ENCODE measurements around the gene NPAS2.

NPAS2 gene

DNA sequence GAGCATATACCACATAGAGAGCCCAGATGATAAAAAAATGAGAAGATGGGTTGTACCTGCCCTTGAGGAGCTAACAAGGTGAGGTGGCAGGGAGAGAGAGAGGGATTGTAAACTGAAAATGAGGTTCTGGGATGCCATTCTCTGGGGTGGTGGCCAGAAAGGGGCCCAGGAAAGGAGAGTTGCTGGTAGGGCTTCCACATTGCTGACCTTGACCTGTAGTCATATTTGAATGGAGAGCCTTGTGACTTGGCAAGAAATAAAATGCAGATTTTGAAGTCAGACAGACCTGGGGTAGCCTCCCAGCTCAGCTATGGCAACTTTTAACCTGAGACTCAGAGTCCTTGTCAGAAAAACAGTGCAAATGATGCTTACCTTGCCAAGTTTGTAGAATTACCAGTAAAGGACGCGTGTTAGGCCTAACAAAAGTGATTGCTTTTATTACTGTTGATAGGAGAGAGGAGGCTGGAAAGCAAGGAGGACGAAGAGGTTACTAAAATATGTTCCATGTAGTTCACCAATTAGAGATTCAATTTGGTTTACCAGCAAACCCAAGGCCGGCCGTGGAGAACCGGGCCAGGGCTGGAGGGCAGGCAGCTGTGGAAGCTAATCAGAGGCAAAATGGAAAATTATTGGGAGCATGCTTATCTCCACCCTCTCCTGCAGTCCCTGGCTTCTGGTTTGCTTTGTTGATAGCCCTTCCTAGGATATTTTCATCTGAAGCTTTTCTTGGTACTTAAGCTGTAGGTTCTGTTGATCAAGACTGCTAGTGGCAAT is 3.9 kb downstream of the NPAS2 start:
- no peak for DNase-seq

DNA sequence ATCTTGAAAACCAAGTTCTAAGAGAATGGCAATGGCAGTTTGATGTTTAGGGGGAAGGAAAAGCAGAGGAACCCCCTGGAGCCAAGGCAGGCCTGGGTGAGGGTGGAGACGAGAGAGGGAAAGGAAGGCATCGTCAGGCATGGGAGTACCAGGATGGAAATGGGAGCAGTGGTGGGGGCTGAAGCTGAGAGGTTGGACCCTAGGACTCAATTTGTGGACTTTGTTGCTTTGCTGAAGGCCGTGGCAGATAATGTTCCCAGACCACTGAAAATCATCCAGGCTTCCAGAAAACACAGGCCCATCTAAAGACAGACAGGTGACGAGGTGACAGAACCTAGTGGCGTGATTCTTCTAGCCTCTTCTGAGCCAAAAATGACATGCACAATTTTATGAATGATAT is 4.9 kb downstream of the NPAS2 start:
- DNase-seq = no peak

DNA sequence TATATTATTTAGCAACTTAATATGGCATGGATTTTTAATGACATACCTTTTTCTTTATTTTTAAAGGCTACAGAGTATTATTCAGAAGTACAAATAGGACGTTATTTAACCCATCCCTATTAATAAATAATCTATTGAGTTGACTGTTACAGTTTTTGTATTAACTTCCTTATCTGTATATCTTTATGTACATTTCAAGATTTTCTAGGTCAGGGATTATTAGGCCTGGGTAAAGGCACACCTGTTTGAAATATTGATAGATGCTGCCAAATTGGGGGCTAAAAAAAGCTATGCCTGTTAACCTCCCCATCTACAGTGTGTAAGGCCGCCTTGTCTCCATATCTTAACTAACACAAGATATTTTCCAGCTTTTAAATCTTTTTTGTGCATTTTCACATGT is 6.6 kb downstream of the NPAS2 start:
- no peak for DNase-seq

DNA sequence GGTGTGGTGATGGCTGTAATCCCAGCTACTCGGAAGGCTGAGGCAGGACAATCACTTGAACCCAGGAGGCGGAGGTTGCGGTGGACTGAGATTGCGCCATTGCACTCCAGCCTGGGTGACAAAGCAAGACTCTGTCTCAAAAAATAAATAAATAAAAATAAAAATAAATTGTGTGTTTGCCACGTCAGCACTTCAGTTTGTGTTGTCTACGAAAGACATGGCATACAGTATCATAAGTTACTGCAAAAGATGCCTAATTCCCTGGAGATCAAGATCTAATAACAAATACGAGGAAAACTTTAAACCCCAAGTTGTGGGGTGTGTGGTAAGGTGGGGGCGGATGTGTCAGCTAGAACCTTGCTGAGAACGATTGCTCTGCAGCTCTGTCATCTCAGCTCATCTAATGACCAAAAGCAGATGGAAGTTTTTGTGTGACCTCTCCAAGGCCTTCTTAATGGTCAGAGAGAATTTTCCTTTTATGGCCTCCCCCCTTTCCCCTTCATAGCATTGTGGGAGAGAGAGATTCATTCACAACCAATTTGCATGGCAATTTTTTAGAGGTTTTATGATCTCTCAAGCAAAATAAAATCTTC is 11.3 kb downstream of the NPAS2 start:
- DNase-seq = no peak

DNA sequence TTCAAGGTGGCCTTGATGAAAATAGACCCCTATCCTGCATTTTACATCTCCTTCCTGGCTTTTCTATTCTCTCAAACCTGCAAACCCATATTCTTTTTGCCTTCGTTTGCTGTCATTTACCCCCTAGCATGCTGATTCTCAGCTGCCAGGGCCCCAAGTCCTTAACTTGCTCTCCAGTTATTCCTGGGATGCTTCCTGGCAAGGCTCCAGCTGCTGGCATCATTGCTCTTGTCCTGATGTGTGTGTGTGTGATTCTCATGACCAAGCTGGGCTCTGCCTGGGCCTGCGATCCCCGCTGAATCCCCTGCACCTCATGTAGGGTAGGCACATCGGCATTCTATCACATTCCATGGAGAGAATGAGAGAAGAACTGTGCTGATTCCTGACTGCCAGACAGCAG is 11.9 kb downstream of the NPAS2 start:
- no peak for DNase-seq

DNA sequence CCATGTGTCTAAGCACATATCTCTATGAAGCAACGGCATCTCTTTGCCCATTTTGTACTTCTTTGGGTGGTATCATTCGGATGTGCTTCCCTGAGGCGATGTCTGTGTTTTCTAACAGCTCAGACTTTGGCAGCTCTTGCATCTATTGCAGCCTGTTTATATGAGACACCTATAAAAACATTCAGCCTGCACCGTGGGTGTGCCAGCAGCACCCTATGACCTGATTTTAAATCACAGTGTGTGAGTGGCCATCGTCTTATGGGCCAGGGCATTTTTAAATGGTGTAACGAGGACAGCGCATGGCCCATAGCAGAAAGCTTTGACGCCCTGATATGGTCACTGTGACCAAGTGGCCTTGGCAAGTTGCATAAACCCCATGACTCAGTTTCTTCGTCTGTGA is 12.9 kb downstream of the NPAS2 start:
- DNase-seq = no peak

DNA sequence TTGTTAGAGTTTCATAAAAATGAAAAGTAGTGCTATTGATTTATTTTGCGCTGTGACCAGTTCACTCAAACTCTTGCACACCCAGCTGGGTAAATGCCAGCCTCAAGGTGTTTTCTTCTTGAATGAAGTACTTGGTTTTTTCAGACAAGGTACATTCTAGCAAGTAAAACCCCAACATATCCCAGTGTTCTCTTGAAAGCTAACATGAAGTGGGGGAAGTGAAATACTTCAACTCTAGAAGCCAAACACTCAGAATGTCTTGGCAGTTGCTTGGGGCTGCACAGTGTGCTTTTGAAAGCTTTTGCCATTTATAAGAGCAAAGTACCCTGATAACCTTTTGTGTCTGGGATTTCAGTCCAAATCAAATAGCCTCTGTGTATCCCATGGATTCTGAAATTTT is 13.4 kb downstream of the NPAS2 start:
- no peak for DNase-seq

DNA sequence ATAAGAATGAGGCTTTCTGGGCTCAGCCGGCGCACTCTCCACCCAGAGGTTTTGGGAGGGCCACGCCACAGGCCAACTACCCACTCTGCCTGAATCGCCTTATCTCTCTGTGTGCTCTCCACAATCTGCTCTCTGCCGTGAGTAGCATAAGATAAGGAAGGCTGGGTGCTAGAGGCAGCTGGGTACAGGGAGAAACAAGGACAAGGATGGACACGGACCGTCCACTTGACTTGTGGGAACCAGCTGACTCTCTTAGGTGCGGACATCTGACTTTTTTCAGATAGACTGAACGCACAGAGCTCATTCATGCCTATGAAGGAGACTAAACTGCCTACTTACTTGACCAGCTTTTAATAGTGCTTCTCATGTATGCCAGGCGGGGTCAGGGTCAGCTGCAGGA is 14.3 kb downstream of the NPAS2 start:
- DNase-seq = no peak

DNA sequence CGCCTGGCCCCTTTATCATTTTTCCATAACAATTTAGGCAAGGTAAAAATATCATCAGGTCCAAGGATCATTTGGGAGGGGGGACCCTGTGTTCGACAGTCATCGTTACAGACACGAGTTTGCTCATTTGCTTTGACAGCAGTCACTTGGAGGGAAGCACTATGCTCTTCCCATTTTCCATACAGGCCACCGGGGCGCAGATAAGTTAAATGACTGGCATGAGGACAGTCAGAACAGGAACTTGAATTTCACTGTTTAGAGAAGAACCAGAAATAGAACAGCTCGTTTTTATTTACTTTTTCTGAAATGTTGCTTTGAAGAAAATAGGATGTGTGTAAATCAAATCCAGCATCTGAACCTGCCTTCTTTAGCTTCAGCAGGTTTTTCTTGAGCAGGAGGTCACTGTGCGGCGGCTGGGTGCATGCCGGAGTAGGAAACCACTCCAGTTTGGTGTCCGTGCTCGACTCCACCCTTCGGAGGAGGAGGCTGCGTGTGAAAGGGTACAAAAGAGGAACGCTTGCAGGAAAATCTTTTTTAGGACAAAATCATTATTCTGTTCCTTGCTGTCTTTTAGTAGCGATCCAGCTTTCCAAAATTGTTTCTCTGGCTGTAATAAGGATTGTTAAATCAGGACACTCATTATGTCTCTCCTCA is 15.2 kb downstream of the NPAS2 start:
- no peak for DNase-seq

DNA sequence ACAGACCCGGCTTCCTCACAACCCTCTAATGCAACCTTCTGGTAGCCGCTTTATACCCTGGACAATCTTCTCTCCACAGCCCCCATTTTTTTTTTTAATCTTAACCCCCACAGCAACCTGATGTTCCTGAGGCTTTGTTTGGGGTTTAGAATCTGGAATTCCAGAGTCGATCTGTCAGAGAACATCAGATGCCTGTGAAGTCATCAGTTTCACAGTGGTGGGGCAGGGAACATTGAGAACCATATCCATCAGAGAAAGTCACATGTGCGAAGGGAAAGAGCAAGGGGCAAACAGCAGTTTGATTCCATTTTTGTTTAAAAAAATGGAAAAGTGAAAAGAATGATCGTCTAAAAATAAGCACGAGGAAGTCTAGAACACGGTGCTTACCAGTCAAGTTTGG is 20.6 kb downstream of the NPAS2 start:
- no peak for DNase-seq

DNA sequence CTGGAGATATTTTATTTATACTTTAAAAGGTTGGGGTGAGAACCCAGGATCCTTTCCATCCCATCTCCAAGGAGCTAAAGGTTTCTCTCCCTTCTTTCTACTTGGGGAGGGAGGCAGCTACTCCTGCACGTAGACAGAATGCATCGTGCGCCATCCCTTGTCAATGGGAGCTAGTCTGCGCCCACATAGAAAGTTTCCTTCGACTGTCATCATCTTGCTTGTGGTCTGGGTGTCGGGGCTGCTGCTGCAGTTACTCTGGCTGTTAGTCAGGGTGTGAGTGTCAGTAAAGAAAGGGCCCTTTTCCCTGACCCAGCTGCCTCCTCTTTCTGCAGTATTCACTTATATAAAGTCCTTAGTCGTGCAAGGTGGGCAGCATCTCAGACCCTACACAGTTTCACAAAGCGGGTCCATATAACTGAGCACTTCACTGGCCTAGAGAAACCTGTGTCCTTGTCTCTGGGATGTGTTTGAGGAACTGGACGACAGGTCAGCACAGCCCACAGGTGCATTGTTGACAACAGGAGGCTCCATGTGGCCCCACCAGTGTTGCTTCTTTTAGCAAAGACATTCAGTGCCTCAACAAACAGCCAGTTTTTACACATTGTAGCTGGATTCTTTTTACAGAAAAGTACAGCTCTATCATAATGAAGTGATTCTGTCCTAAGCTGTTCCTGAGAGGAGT is 22.4 kb downstream of the NPAS2 start:
- no peak for DNase-seq

DNA sequence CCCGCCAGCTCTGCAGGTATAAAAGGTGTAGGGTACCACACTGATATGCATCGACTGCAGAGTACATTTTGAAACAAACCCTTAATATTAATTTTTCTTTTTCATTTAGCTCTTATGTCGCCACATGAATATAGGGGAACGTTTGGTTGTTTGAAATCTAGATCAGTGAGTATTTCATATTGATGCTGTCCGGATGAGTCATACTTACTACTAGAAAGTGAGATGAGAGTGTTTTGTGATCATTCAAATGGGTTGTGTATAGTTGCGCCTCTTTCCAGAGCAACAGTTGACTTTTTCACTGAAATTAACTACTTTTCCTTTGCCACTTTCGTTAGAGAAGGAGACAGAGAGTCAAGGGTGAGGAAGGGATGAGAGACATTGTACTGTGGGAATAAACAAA is 24.6 kb downstream of the NPAS2 start:
- DNase-seq = no peak

DNA sequence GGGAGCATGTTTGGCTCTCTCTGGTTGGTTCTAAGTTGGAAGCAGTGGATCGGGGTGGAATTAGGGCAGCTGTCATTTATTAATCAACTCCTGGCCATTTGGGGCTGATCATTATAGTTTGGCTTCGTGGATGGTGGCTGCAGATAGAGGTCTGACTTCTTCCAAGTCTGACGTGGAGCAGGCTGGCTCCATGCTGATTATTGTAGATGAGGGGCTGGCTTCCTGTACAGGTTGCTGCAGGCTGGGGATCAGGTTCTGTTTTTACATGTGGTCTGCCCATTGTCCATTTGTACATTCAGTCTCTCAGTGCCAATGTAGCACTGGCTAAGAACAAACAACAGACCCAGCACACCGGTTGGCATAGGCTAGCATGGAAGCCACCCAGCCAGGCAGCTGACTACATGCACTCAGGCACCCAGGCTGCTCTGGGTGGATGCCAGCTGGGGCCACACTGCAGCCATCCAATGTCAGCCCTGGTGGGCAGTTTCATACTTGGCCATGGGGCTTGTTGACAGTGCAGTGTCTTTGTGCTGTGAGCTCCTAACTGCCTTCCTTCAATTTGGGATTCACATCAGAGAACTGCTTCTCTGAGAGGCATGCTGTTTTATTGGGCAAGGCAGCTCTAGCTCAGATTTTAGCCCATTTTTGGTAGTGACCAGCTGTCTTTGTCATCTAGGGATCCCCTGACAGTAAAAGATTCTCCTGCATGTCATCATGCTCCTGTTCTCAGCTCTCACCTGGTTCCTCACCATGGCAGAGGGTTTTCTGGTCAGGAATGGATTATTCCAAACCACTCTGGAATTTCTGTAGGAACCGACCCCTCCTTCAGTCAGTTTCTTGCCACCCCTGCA is 25.4 kb downstream of the NPAS2 start:
- DNase-seq = no peak

DNA sequence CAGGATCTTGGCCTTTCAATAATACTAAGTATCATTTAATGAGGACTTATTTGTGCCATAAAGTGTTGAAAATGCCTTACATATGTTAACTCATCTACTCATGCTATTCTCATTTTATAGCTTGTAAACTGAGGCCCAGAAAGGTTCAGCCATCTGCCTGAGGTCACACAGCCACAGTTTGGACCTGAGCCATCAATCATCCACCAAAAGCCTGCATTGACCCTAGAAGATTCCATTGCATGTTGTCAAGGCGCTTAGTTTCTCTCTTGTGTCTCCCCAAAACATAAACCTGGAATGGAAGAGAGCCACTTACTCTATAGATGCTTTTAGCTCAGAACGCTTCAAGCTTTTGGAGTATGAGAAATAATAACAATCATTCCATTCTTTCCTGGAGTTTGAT is 26.8 kb downstream of the NPAS2 start:
- DNase-seq = no peak

DNA sequence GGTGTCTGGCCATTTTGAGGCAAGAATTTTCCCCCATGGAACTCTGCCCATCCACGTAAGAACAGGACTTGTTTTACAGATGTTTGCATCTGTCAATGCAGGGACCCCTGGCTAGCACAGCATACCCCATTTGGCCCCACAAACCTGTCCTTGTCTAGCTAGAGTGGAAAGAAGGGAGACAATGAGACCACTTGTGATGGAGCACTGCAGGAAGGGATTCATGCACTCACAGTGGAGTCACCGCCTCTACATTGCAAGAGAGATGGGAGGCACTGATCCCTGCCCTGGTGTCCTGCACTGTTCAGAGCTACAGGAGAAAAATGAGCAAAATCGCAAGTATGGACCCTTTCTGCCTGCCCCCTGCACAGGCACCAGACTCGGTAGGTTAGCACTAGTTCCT is 32.5 kb downstream of the NPAS2 start:
- no peak for DNase-seq

DNA sequence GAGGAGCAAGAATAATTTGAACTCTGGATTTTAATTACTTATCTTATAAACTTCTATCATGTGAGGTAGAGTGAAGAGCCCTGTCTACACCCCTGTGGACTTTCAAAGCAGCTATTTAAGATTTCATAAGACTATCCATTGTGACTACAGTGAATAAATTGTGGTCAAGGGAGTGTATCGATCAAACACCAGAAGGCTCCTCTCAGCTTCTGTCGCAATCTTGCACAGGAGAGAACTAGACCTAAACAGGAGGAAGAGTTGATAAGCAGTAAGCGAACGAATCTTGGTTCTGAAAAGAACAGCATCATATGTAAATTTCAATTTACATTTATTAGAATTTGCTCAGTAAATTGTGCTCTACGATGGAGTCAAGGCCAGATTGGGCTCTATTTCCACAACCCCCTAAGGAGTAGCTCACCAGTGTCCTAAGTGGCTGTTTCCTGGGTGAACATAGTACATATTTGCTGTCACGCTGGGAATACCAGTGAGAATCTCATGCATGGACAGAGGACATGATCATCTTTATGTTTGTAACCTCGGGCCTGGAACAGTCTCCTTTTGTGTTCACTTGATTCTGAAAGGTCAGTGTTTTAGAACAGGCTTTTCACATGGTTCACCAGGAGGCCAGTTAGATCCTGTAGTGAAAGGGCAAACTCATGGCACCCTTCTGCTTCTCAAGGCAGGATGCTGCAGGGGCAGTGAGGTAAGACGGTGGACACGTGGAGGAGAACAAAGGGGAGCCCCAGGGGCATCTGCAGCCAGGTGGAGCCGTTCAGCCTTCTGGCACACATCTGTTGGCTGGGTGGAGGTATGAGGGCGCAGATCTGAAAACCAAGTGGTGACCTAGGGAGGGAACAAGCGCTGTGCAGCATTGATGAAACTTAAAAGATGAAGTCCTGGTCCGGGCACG is 33.3 kb downstream of the NPAS2 start:
- no peak for DNase-seq

DNA sequence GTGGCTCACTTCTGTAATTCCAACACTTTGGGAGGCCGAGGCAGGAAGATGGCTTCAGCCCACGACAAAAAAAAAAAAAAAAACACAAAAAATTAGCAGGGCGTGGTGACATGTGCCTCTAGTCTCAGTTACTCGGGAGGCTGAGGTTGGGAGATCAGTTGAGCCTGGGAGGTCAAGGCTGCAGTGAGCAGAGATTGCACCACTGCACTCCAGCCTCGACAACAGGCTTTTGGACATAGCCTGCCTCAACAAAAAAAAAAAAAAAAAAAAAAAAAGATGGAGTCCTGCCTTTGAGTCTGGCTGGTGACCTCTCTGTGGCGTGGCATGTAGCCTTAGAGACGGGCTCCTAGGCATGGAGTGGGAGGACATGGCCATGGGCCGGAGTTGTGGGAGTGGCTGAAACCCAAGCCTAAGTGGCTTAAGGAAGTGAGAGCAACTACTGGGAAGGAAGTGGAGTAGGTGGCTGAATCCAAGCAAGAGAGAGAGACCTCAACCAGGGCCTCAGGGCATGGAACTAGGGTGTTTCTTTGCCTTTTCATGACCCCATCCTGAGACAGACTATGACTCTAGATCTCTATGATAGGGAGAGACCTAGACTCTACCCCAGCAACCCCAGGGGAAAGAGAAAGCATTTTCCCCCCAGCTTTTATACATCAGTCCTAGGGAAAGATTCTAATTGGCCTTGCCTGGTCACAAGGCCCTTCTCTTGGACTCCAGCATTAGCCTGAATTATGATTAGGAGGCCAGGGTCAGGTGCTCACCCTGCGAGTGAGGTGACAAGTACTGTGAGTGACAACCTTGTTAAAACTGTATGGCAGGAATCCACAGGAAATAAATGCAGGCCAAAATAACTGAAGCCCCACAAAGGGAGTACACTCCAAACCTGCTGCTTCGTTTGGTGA is 34.2 kb downstream of the NPAS2 start:
- DNase-seq = no peak

DNA sequence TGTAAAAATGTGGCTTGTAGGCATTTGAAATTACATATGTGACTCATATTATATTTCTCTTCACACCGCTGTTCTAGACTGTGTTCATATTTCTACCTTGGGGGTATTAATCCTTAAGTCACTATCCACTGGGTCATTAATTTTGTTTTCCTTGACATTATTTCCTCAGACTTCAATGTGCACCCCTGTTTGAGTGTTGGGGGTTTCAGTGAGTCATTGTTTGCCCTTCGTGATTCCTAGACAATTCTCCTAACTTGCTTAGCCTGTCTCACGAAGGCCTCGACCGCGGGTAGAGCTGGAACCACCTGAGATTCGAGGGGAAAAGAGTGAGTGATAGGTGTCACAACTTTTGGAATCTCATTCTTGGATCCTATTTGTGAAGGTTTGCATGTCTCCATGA is 35.1 kb downstream of the NPAS2 start:
- no peak for DNase-seq

DNA sequence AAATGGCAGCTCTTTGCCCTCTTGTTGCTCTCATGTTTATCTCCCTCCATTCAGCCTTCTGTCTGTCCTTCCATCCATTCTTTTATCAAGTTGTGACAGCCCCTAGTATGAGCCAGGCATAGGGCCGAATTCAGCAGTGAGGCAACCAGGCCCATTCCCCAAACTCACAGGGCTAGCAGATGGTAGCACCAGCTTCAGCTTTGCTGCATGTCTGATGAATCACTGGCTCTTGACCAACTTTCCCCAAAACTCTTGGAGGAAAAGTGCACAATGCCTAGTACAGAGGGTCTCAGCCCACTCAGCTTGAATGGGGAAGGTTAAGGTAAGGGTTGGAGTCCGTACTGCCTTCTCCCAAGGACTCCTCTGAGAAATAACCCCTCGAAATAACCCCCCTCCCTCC is 35.7 kb downstream of the NPAS2 start:
- no peak for DNase-seq

DNA sequence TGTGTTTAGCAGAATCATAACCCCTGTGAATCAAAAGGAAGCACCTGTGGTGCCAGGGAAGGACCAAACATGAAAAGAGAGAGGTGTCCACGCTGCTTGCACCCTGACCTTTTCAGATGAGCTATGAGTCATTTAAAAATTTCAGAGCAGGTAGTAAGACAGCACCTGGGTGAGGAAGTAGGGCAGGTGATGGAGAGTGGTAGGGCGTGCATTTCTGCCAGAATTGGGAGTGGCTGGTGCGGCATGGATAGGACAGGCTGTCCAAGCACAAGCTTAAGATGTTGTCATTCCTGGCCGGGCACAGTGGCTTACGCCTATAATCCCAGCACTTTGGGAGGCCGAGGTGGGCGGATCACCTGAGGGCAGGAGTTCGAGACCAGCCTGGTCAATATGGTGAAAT is 36.8 kb downstream of the NPAS2 start:
- DNase-seq = no peak

DNA sequence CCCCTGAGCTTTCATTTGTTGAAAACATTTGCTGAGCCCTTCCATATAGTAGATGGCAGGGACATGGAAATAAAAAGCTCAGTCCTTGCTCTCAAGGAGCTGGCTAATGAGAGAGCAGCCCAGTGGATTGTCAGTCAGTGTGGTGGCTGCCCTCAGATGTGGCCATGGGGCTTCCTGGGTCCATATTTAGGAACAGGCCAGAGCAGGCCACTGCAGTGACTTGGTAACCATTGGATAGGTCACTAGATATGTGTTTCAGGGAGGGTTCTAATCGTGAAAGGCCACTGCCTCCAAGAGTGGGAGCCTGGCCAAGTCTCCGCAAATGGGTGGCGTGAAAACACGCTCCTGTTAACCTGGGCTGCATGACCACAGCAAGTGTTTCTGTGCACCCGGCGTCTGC is 37.4 kb downstream of the NPAS2 start:
- no peak for DNase-seq

All from activated CD8-positive, alpha-beta memory T cell treated with anti-CD3 and anti-CD28 coated beads, Interleukin-2, amount 50 U/mL, for 48 hours (primary cell).